ENCODE measurements around the gene SPECC1L.

DNA sequence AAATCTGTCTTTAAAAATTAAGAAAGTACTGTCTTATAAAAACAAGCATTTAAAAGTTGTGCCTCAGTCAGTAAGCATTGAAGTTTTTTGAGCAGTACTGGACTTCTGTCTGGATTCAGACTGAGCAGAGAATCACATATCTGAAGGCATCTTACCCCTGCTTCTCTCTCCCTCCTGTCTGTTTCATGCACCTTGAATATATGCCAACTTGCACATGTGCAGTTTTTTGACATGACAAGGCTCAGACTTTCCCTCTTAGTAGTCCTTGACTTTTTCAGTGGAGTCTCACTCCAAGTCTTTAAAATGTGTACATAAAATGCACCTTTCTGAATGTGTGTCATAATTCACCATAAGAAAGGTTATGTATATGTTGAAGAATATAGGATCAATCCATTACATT lies 19.8 kb downstream of the SPECC1L start:
- TF ChIP-seq EZH2 (IDR thresholded peaks at IDR 0.05; ENCODE audit: insufficient read depth, poor library complexity, severe bottlenecking): no peak
- TF ChIP-seq EZH2phosphoT487 (IDR thresholded peaks at IDR 0.05; ENCODE audit: insufficient read depth, low read depth): no peak

Measured in GM23248 (cell line).